ENCODE data around the gene SRR. TPM values are rescaled to one million over a fixed set of nuclear protein-coding genes. Genes with fewer than 3 reads are reported as not detected.
A peak's percentile ranks its signal among the peaks of the same experiment; 100 is the strongest.

SRR gene
- total RNA-seq, 2 donors from 2014 or later: 9.7 to 11.5 TPM

- H3K4me3 ChIP-seq: no peak overlapping the region
- no peak overlapping the region for H3K27ac ChIP-seq
- no peak for TF ChIP-seq CTCF (IDR thresholded peaks at IDR 0.05)
- H3K9me3 ChIP-seq: no peaks in the 10 kb centered on the region
- peaks cover 79% of the 10 kb centered on the region for H3K36me3 ChIP-seq
- DNase-seq (ENCODE audit: low spot score): no peak
- peaks cover 0 to 14% of the 10 kb centered on the region in 2 donors for H3K4me1 ChIP-seq
- H3K27me3 ChIP-seq: no peaks in the 10 kb centered on the region
These were observed 27.6 kb downstream of the SRR start for GRCh38 chr17:2331303-2331702.

- no peak for DNase-seq (ENCODE audit: low spot score)
- Histone ChIP-seq H3K27ac (peak overlapping the region; percentile 86 to 87), H3K27me3 (no peaks in the 10 kb centered on the region), H3K4me3 (peak overlapping the region; percentile 65 to 91), H3K9me3 (no peaks in the 10 kb centered on the region), H3K36me3 (peaks cover 46% of the 10 kb centered on the region), H3K4me1 (peaks cover 0 to 24% of the 10 kb centered on the region in 2 donors)
- no peak for TF ChIP-seq CTCF (IDR thresholded peaks at IDR 0.05)
These were observed 32.0 kb downstream of the SRR start for GRCh38 chr17:2335726-2336214.

- peak; percentile 86 for DNase-seq (ENCODE audit: low spot score)
- Histone ChIP-seq H3K4me3 (peak within 1 kb of the TSS; percentile 65 to 91), H3K27me3 (no peaks in the 10 kb centered on the region), H3K27ac (peak within 1 kb of the TSS; percentile 86 to 87), H3K36me3 (peaks cover 40% of the 10 kb centered on the region), H3K9me3 (no peaks in the 10 kb centered on the region), H3K4me1 (peaks cover 0 to 24% of the 10 kb centered on the region in 2 donors)
- peak in 1 of 2 donors; percentile 51 for TF ChIP-seq CTCF (IDR thresholded peaks at IDR 0.05)
These were observed 32.6 kb downstream of the SRR start, which contains the start of gene TSR1 for GRCh38 chr17:2336215-2336851. Gene TSR1, minus strand, starts transcription at chr17:2336457. Its CDS starts 30 bp downstream, at chr17:2336427.

- Histone ChIP-seq H3K36me3 (peaks cover 34% of the 10 kb centered on the region), H3K27me3 (no peaks in the 10 kb centered on the region), H3K27ac (peak within 1 kb of the TSS; percentile 86 to 87), H3K4me1 (peaks cover 0 to 24% of the 10 kb centered on the region in 2 donors), H3K4me3 (peak within 1 kb of the TSS; percentile 65 to 91), H3K9me3 (no peaks in the 10 kb centered on the region)
- no peak for TF ChIP-seq CTCF (IDR thresholded peaks at IDR 0.05)
- no peak for DNase-seq (ENCODE audit: low spot score)
These were observed 33.2 kb downstream of the SRR start, which contains the start of gene SGSM2 for GRCh38 chr17:2336852-2337543. Gene SGSM2, plus strand, starts transcription at chr17:2337501. Its CDS starts 188 bp downstream, at chr17:2337689.

- Histone ChIP-seq H3K36me3 (peaks cover 31% of the 10 kb centered on the region), H3K27ac (peak overlapping the region; percentile 86 to 87), H3K27me3 (no peaks in the 10 kb centered on the region), H3K9me3 (no peaks in the 10 kb centered on the region), H3K4me1 (peaks cover 0 to 24% of the 10 kb centered on the region in 2 donors), H3K4me3 (peak overlapping the region; percentile 65 to 91)
- no peak for DNase-seq (ENCODE audit: low spot score)
- peak in 1 of 2 donors; percentile 27 for TF ChIP-seq CTCF (IDR thresholded peaks at IDR 0.05)
These were observed 34.0 kb downstream of the SRR start for GRCh38 chr17:2337544-2338314.

Measured in right atrium auricular region (tissue), 2 donors.